ENCODE results near the gene BRINP3.

DNA sequence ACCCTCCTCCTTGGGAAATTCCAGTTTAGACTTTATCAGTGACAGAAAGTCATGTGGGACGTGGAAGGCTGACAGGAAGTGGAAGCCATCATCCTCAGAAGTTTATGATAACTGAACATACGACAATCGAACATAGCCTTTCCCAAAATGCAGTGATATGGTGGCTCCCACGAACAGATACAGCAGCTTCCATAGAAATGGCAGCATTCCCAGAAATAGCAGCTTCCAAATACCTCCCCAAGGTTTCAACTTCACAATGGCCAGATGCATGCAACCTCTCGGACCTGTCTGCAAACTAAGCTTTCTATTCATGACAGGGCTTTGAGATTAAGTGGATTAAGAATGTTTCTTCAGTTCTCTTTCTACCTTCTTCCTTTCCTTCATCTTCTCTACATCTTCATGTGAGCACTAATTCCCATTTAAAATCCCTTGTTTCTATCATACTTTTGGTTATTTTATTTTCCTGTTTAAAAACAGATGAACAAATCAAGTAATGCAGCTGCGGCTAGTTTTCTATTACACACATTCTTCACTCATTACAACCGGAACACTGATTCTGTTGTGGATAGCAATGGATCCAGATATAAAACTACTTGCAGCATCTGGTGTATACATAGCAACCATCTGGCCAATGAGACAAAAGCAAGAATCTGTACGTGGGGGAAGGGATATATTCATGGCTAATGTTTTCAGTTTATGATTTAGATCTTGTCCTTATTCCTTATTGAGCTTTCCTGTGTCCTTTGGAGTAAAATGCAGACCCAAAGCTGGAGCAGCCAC is 304.8 kb downstream of the BRINP3 start:
- no peak for TF ChIP-seq POLR2A (IDR thresholded peaks at IDR 0.05; ENCODE audit: low read length)
- TF ChIP-seq, protein P1, sequence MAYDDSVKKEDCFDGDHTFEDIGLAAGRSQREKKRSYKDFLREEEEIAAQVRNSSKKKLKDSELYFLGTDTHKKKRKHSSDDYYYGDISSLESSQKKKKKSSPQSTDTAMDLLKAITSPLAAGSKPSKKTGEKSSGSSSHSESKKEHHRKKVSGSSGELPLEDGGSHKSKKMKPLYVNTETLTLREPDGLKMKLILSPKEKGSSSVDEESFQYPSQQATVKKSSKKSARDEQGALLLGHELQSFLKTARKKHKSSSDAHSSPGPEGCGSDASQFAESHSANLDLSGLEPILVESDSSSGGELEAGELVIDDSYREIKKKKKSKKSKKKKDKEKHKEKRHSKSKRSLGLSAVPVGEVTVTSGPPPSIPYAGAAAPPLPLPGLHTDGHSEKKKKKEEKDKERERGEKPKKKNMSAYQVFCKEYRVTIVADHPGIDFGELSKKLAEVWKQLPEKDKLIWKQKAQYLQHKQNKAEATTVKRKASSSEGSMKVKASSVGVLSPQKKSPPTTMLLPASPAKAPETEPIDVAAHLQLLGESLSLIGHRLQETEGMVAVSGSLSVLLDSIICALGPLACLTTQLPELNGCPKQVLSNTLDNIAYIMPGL (CRISPR knock-in tag; IDR thresholded peaks at IDR 0.05; ENCODE audit: borderline replicate concordance), result no peak
